HEK293T (cell line): ENCODE results near the gene TNS2.

Experiments
- ARNT ChIP-seq: fragments of 450-650 bp; IDR thresholded peaks from 2 replicates; pipeline ENCODE4 v1.6.1; 2017; ENCODE audit warnings: mild to moderate bottlenecking
- BHLHE40 ChIP-seq: fragments of 450-650 bp; IDR thresholded peaks from 2 replicates; pipeline ENCODE4 v1.6.1; 2016; ENCODE audit warnings: mild to moderate bottlenecking, moderate library complexity, borderline replicate concordance
- CTBP1 ChIP-seq: fragments of 450-650 bp; IDR thresholded peaks from 2 replicates; pipeline ENCODE4 v1.6.1; 2016; ENCODE audit warnings: borderline replicate concordance
- ELF4 ChIP-seq: fragments of 450-650 bp; IDR thresholded peaks from 2 replicates; pipeline ENCODE4 v1.6.1; 2017; ENCODE audit warnings: antibody characterized with exemption
- FOXA1 ChIP-seq: fragments of 450-650 bp; IDR thresholded peaks from 2 replicates; pipeline ENCODE4 v1.6.1; 2016; ENCODE audit warnings: mild to moderate bottlenecking
- HDGF ChIP-seq: fragments of 450-650 bp; IDR thresholded peaks from 2 replicates; pipeline ENCODE4 v1.6.1; 2017; ENCODE audit warnings: antibody characterized with exemption, borderline replicate concordance
- LEF1 ChIP-seq: fragments of 450-650 bp; IDR thresholded peaks from 2 replicates; pipeline ENCODE4 v1.6.1; 2017; ENCODE audit warnings: mild to moderate bottlenecking, borderline replicate concordance
- NFRKB ChIP-seq: fragments of 450-650 bp; IDR thresholded peaks from 2 replicates; pipeline ENCODE4 v1.6.1; 2016; ENCODE audit warnings: mild to moderate bottlenecking, moderate library complexity
- SP1 ChIP-seq: fragments of 450-650 bp; IDR thresholded peaks from 2 replicates; pipeline ENCODE4 v1.6.1; 2017
- SUZ12 ChIP-seq: fragments of 450-650 bp; IDR thresholded peaks from 2 replicates; pipeline ENCODE4 v1.6.1; 2016; ENCODE audit warnings: mild to moderate bottlenecking
- ZNF384 ChIP-seq: fragments of 450-650 bp; IDR thresholded peaks from 2 replicates; pipeline ENCODE4 v1.6.1; 2016
- TF ChIP-seq, protein P1 (sequence below): fragments of 450-650 bp; IDR thresholded peaks from 2 replicates; pipeline ENCODE4 v1.6.1; 2016

- no peak for TF ChIP-seq FOXA1
- TF ChIP-seq, protein P1, sequence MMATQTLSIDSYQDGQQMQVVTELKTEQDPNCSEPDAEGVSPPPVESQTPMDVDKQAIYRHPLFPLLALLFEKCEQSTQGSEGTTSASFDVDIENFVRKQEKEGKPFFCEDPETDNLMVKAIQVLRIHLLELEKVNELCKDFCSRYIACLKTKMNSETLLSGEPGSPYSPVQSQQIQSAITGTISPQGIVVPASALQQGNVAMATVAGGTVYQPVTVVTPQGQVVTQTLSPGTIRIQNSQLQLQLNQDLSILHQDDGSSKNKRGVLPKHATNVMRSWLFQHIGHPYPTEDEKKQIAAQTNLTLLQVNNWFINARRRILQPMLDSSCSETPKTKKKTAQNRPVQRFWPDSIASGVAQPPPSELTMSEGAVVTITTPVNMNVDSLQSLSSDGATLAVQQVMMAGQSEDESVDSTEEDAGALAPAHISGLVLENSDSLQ: no peak
- no peak for TF ChIP-seq ARNT
- TF ChIP-seq SUZ12: no peak
- no peak for TF ChIP-seq ELF4
- TF ChIP-seq SP1: no peak
- no peak for TF ChIP-seq BHLHE40
- no peak for TF ChIP-seq ZNF384
- TF ChIP-seq LEF1: no peak
- TF ChIP-seq NFRKB: no peak
- TF ChIP-seq CTBP1: no peak
- no peak for TF ChIP-seq HDGF
Measured at GRCh38 chr12:53060064-53060720, 10.3 kb downstream of the TNS2 start.
